GM12878 (cell line): ENCODE results near the gene CNTN6. TPM values are rescaled to one million over a fixed set of nuclear protein-coding genes. Genes with fewer than 3 reads are reported as not detected.

Source experiments
- ATAC-seq: fragments of 200-7000 bp; cut with Tn5 transposase; 3 replicates; pipeline ENCODE4 v1.9.1; 2020; ENCODE audit warnings: mild to moderate bottlenecking, moderate library complexity
- BruUV-seq: library from RNA; stranded (reverse); fragments of 400-500 nt; replicated peaks from 2 replicates; lab custom pipeline; 2021; lab: Mats Ljungman, UMichigan
- CTCF ChIA-PET: fragments of 300-600 bp; sonication (Branson Sonifier 250); formaldehyde crosslinking; extraction: SDS; loops from one replicate; lab custom pipeline; 2021; ENCODE audit warnings: inconsistent platforms; lab: Yijun Ruan, JAX
- POLR2A ChIA-PET: fragments of 350-600 bp; formaldehyde crosslinking; extraction: SDS; loops from one replicate; lab custom pipeline; 2021; ENCODE audit warnings: inconsistent platforms; lab: Charles Lee
- RAD21 ChIA-PET: fragments of 300-600 bp; sonication (Branson Sonifier 250); formaldehyde crosslinking; loops from one replicate; lab custom pipeline; 2023; ENCODE audit warnings: antibody characterized with exemption; ENCODE audit not compliant: unreplicated experiment; lab: Charles Lee
- SMC1A ChIA-PET: fragments of 300-600 bp; sonication (Branson Sonifier 250); formaldehyde crosslinking; loops from one replicate; lab custom pipeline; 2023; ENCODE audit not compliant: unreplicated experiment, uncharacterized antibody; lab: Charles Lee
- DNase-seq: peaks from one replicate; pipeline ENCODE4 v3.0.0-alpha.2; 2011; ENCODE audit warnings: low read depth, low spot score
- FAIRE-seq: peaks from 3 replicates; lab custom pipeline; 2011; peaks lifted over from hg19 to GRCh38; lab: Jason Lieb, UNC
- H2AFZ ChIP-seq: 2 replicates; pipeline ENCODE4 v1.6.0; 2011; ENCODE audit warnings: low read depth, low read length, control low read depth; ENCODE audit not compliant: control insufficient read depth
- H3K27ac ChIP-seq: 2 replicates; pipeline ENCODE4 v1.5.1; 2011; ENCODE audit warnings: control low read depth; ENCODE audit not compliant: control insufficient read depth, insufficient read depth
- H3K27me3 ChIP-seq, 2 experiments: replicated peaks in 1 of 2; 2 replicates each; pipeline versions ENCODE4 v1.6.0 to v1.6.1; 2011; ENCODE audit warnings: low read length in 1 of 2; ENCODE audit not compliant: control insufficient read depth in 2 of 2, insufficient read depth in 2 of 2
- H3K36me3 ChIP-seq, 2 experiments: 2 replicates each; pipeline ENCODE4 v1.5.1; 2011; ENCODE audit warnings: low read length in 1 of 2; ENCODE audit not compliant: control insufficient read depth in 2 of 2, insufficient read depth in 2 of 2
- H3K4me1 ChIP-seq: 2 replicates; pipeline ENCODE4 v1.6.1; 2011; ENCODE audit warnings: mild to moderate bottlenecking, low read length, moderate library complexity, mixed read lengths; ENCODE audit not compliant: control insufficient read depth, insufficient read depth
- H3K4me2 ChIP-seq: 2 replicates; pipeline ENCODE4 v1.6.0; 2011; ENCODE audit warnings: control low read depth; ENCODE audit not compliant: control insufficient read depth, insufficient read depth
- H3K4me3 ChIP-seq: fragments of 200-600 bp; sonication (generic); 2 replicates; pipeline ENCODE4 v1.5.1; 2016
- H3K79me2 ChIP-seq: 2 replicates; pipeline ENCODE4 v1.6.0; 2011; ENCODE audit warnings: low read length; ENCODE audit not compliant: control insufficient read depth, insufficient read depth
- H3K9ac ChIP-seq: 2 replicates; pipeline ENCODE4 v1.8.0; 2011; ENCODE audit warnings: low read length, control low read depth, mixed read lengths; ENCODE audit not compliant: control insufficient read depth, insufficient read depth
- H3K9me3 ChIP-seq: replicated peaks from 3 replicates; pipeline ENCODE4 v1.5.1; 2011; ENCODE audit warnings: mild to moderate bottlenecking, low read length; ENCODE audit not compliant: control insufficient read depth, insufficient read depth
- H4K20me1 ChIP-seq: 2 replicates; pipeline ENCODE4 v1.6.0; 2011; ENCODE audit not compliant: control insufficient read depth, insufficient read depth
- BCL11A ChIP-seq: IDR thresholded peaks from 2 replicates; pipeline ENCODE4 v1.6.1; 2011; ENCODE audit warnings: low read depth, low read length
- BMI1 ChIP-seq: fragments of 450-650 bp; IDR thresholded peaks from 2 replicates; pipeline ENCODE4 v1.6.1; 2016; ENCODE audit warnings: mild to moderate bottlenecking, moderate library complexity, borderline replicate concordance
- CBFB ChIP-seq: IDR thresholded peaks from 2 replicates; pipeline ENCODE4 v1.6.1; 2016; ENCODE audit warnings: antibody characterized with exemption, low read depth
- CREB1 ChIP-seq: IDR thresholded peaks from 2 replicates; pipeline ENCODE4 v1.6.1; 2012; ENCODE audit warnings: low read depth, mild to moderate bottlenecking, inconsistent platforms
- CTCF ChIP-seq, 3 experiments: IDR thresholded peaks in 2 of 3; conservative IDR thresholded peaks in 1 of 3; 2 replicates each; pipeline ENCODE4 v1.5.1; 2011; ENCODE audit warnings: low read depth in 3 of 3, low read length in 3 of 3, mild to moderate bottlenecking in 3 of 3, control low read depth in 2 of 3, moderate library complexity in 2 of 3, inconsistent platforms in 1 of 3, mixed read lengths in 1 of 3; ENCODE audit not compliant: control insufficient read depth in 2 of 3, insufficient read depth in 1 of 3; ENCODE audit errors: extremely low read depth in 1 of 3
- DPF2 ChIP-seq: fragments of 450-650 bp; IDR thresholded peaks from 2 replicates; pipeline ENCODE4 v1.6.1; 2017; ENCODE audit warnings: mild to moderate bottlenecking
- EGR1 ChIP-seq, 2 experiments: IDR thresholded peaks; 1 replicate in 1 of 2; 2 replicates in 1 of 2; pipeline ENCODE4 v1.6.1; 2011 to 2012; ENCODE audit warnings: low read depth in 2 of 2, low read length in 2 of 2, borderline replicate concordance in 1 of 2, mild to moderate bottlenecking in 1 of 2, moderate library complexity in 1 of 2
- FOXM1 ChIP-seq: IDR thresholded peaks from 2 replicates; pipeline ENCODE4 v1.6.1; 2012; ENCODE audit warnings: low read depth, mild to moderate bottlenecking, inconsistent platforms, low read length, moderate library complexity
- NBN ChIP-seq: fragments of 450-650 bp; IDR thresholded peaks from 2 replicates; pipeline ENCODE4 v1.6.1; 2016
- NFIC ChIP-seq: IDR thresholded peaks from 2 replicates; pipeline ENCODE4 v1.6.1; 2012; ENCODE audit warnings: low read depth, mild to moderate bottlenecking, inconsistent platforms, low read length, moderate library complexity
- POLR2AphosphoS5 ChIP-seq: IDR thresholded peaks from 2 replicates; pipeline ENCODE4 v1.6.1; 2011; ENCODE audit warnings: mild to moderate bottlenecking, low read length, inconsistent platforms
- RB1 ChIP-seq: fragments of 450-650 bp; formaldehyde crosslinking; IDR thresholded peaks from 2 replicates; pipeline ENCODE4 v1.6.1; 2017; ENCODE audit warnings: mild to moderate bottlenecking, borderline replicate concordance
- SMARCA5 ChIP-seq: fragments of 450-650 bp; IDR thresholded peaks from 2 replicates; pipeline ENCODE4 v1.6.1; 2017; ENCODE audit warnings: mild to moderate bottlenecking
- ZBTB11 ChIP-seq: fragments of 450-650 bp; formaldehyde crosslinking; IDR thresholded peaks from 2 replicates; pipeline ENCODE4 v1.5.0; 2022; ENCODE audit warnings: mild to moderate bottlenecking, missing genetic modification characterization
- ZBTB4 ChIP-seq: fragments of 450-650 bp; formaldehyde crosslinking; IDR thresholded peaks from 2 replicates; pipeline ENCODE4 v1.4.0; 2022; ENCODE audit warnings: mild to moderate bottlenecking, moderate library complexity
- WGBS: methylation state at CpG from one replicate; pipeline ENCODE4 v1.1.6; 2016; ENCODE audit warnings: low lambda C conversion rate; ENCODE audit not compliant: insufficient replicate concordance, insufficient coverage; ENCODE audit errors: missing lambda C conversion rate; 5-methylcytosine and 5-hydroxymethylcytosine counted together
- in situ Hi-C: fragments of 300-500 bp; cut with MboI; formaldehyde crosslinking; loops from 9 replicates; pipeline ENCODE4 v1.14.3; 2018; ENCODE audit warnings: mixed read lengths
- intact Hi-C: fragments of 100-400 bp; cut with micrococcal nuclease; formaldehyde crosslinking; loops from one replicate; pipeline ENCODE4 v1.14.2; 2022; ENCODE audit not compliant: unreplicated experiment
- polyA plus RNA-seq, 11 experiments: library from polyadenylated mRNA; depleted of rRNA in 4 of 11; unstranded in 6 of 11; stranded (reverse) in 5 of 11; fragments of >200 nt; fragmentation: Nextera tagmentation in 4 of 11; fragmentation: Illumina TruSeq in 1 of 11; extraction: Ambion mirVana in 4 of 11; extraction: Trizol in 1 of 11; gene quantifications; 1 replicate in 1 of 11; 2 replicates in 10 of 11; pipeline versions ENCODE4 v1.2.1 to v1.2.3, GENCODE V29; 2011 to 2016; ENCODE audit warnings: inconsistent platforms in 2 of 11, missing spikeins in 2 of 11, low read depth in 1 of 11
- total RNA-seq, 4 experiments: library from RNA; depleted of rRNA in 3 of 4; stranded (reverse); fragments of >200 nt in 3 of 4; fragmentation: Illumina TruSeq in 1 of 4; extraction: Trizol in 1 of 4; gene quantifications; 2 replicates each; pipeline versions ENCODE4 v1.2.1 to v1.2.3, GENCODE V29; 2013 to 2021

The CNTN6 gene
- total and polyA plus RNA-seq, 10 of the 15 experiments (the other 5 are each of a cell fraction or from before 2014, with no cell fraction given) = not detected

GRCh38 chr3:1350885-1351284 is 258.1 kb downstream of the CNTN6 start (continued):
- TF ChIP-seq CREB1 (no peak), ZBTB11 (CRISPR knock-in tag) (no peak), NBN (no peak)

- no peak overlapping the region for H3K9ac ChIP-seq
- in situ Hi-C loops = no loop called here
- no peak for FAIRE-seq
- POLR2A ChIA-PET = no interaction called here
- CTCF ChIA-PET = no interaction called here
- RAD21 ChIA-PET = no interaction called here
- no peak for TF ChIP-seq FOXM1
- no peak for TF ChIP-seq NFIC
- TF ChIP-seq DPF2 = no peak
- no peak for TF ChIP-seq CBFB
- no peak for TF ChIP-seq RB1
- TF ChIP-seq CTCF (IDR thresholded peaks at IDR 0.05 in 2 of 3, conservative IDR thresholded peaks at IDR 0.05 in 1 of 3; ENCODE audit: control insufficient read depth in 2 of 3, extremely low read depth in 1 of 3, insufficient read depth in 1 of 3, low read depth in 3 of 3, low read length in 3 of 3) = no peak
- TF ChIP-seq EGR1 (IDR thresholded peaks at IDR 0.05; ENCODE audit: borderline replicate concordance in 1 of 2, low read depth in 2 of 2, low read length in 2 of 2) = no peak
- TF ChIP-seq SMARCA5 = no peak
- TF ChIP-seq ZBTB4 = no peak
- TF ChIP-seq BMI1 = no peak
- no peak for TF ChIP-seq POLR2AphosphoS5
- TF ChIP-seq BCL11A = no peak
- TF ChIP-seq, all 136 proteins: peak for 0
- DNase-seq = no peak
- no peak for ATAC-seq
- no TSS peak for BruUV-seq
- no peaks in the 10 kb centered on the region for H4K20me1 ChIP-seq
- intact Hi-C loops = no loop called here
- 32% methylated on average over 3 of the region's 3 CpGs for WGBS
- no peak overlapping the region for H2AFZ ChIP-seq
- no peak overlapping the region for H3K4me3 ChIP-seq
- SMC1A ChIA-PET = no interaction called here
- no peaks in the 10 kb centered on the region for H3K27me3 ChIP-seq
- no peaks in the 10 kb centered on the region for H3K9me3 ChIP-seq
- no peaks in the 10 kb centered on the region for H3K36me3 ChIP-seq
- H3K4me2 ChIP-seq = no peak overlapping the region
- no peaks in the 10 kb centered on the region for H3K79me2 ChIP-seq
- H3K4me1 ChIP-seq = no peaks in the 10 kb centered on the region
- H3K27ac ChIP-seq = no peak overlapping the region
These were observed 262.9 kb downstream of the CNTN6 start for GRCh38 chr3:1355691-1356090.
